ENCODE measurements around the gene CCDC134. TPM values are rescaled to one million over a fixed set of nuclear protein-coding genes. Genes with fewer than 3 reads are reported as not detected.

Gene CCDC134
- total RNA-seq, 1 experiment from 2014 or later: 7.9 TPM

DNA sequence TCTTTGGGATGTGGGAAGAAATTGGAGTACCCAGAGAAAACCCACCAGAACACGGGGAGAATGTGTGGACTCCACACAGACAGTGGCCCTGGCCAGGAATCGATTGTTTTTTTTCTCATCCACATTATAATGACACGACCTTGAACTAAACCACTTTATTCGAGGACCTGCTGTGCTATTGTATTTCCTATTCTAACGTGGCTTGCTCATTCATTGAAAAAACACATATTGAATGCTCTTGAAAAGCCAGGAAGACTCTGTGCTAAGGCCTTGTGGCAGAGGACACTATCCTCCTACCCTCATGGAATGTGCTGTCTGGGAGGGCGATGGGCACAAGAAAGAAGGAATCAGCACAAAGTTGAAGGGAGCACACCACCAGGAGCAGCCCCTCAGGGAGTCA, 23.3 kb downstream of the CCDC134 start:
- no peak for ATAC-seq
- peaks cover 5% of the 10 kb centered on the region for H3K36me3 ChIP-seq (ENCODE audit: low read depth, low read length)
- no TSS peak for BruUV-seq (replicated peaks)
- H3F3A ChIP-seq (ENCODE audit: low read length, unreplicated experiment): no peaks in the 10 kb centered on the region
- POLR2A ChIA-PET (ENCODE audit: unreplicated experiment): no interaction called here
- no peak overlapping the region for H2AFZ ChIP-seq (ENCODE audit: low read length)
- TF ChIP-seq EZH2 (IDR thresholded peaks at IDR 0.05; ENCODE audit: low read length, unreplicated experiment): no peak
- no peak for TF ChIP-seq EZH2phosphoT487 (IDR thresholded peaks at IDR 0.05; ENCODE audit: borderline replicate concordance, low read length)
- TF ChIP-seq CTCF (conservative IDR thresholded peaks at IDR 0.05; ENCODE audit: low read depth, low read length): no peak
- CTCF ChIA-PET: no interaction called here
- H3K9me3 ChIP-seq (ENCODE audit: low read length): no peaks in the 10 kb centered on the region
- no peaks in the 10 kb centered on the region for H3K27me3 ChIP-seq (ENCODE audit: low read length)
- H3K9me2 ChIP-seq (replicated peaks; ENCODE audit: low read length): no peaks in the 10 kb centered on the region
- no peak overlapping the region for H3K4me3 ChIP-seq (ENCODE audit: low read length)
- H3K4me1 ChIP-seq (ENCODE audit: insufficient read depth, low read length): peaks cover 13% of the 10 kb centered on the region
- intact Hi-C loops (cut with micrococcal nuclease): loop anchor here (5.0 kb wide), 1 partner anchor 76 kb away; no protein-coding TSS in a partner anchor
- H3K9ac ChIP-seq (ENCODE audit: low read length): no peak overlapping the region
- no peak overlapping the region for H3K4me2 ChIP-seq (ENCODE audit: low read length)
- H4K20me1 ChIP-seq (ENCODE audit: low read length): no peaks in the 10 kb centered on the region
- H3K27ac ChIP-seq (ENCODE audit: low read length): no peak overlapping the region
- no peaks in the 10 kb centered on the region for H3K79me2 ChIP-seq (ENCODE audit: low read length)
- no peak for DNase-seq

- no peaks in the 10 kb centered on the region for H3K9me3 ChIP-seq (ENCODE audit: low read length)
- no peak overlapping the region for H3K9ac ChIP-seq (ENCODE audit: low read length)
- no peaks in the 10 kb centered on the region for H3K27me3 ChIP-seq (ENCODE audit: low read length)
- ChIA-PET POLR2A (ENCODE audit: unreplicated experiment) (no interaction called here), CTCF (no interaction called here)
- intact Hi-C loops (cut with micrococcal nuclease): no loop called here
- H3K27ac ChIP-seq (ENCODE audit: low read length): no peak overlapping the region
- no peaks in the 10 kb centered on the region for H3K79me2 ChIP-seq (ENCODE audit: low read length)
- no peaks in the 10 kb centered on the region for H4K20me1 ChIP-seq (ENCODE audit: low read length)
- peaks cover 13% of the 10 kb centered on the region for H3K4me1 ChIP-seq (ENCODE audit: insufficient read depth, low read length)
- H3K4me2 ChIP-seq (ENCODE audit: low read length): no peak overlapping the region
- H3K36me3 ChIP-seq (ENCODE audit: low read depth, low read length): peaks cover 5% of the 10 kb centered on the region
- DNase-seq (no peak), ATAC-seq (no peak)
- no peaks in the 10 kb centered on the region for H3F3A ChIP-seq (ENCODE audit: low read length, unreplicated experiment)
- H3K4me3 ChIP-seq (ENCODE audit: low read length): no peak overlapping the region
- TF ChIP-seq CTCF (conservative IDR thresholded peaks at IDR 0.05; ENCODE audit: low read depth, low read length): no peak
- TF ChIP-seq EZH2 (IDR thresholded peaks at IDR 0.05; ENCODE audit: low read length, unreplicated experiment): no peak
- no peak for TF ChIP-seq EZH2phosphoT487 (IDR thresholded peaks at IDR 0.05; ENCODE audit: borderline replicate concordance, low read length)
- no TSS peak for BruUV-seq (replicated peaks)
- H3K9me2 ChIP-seq (replicated peaks; ENCODE audit: low read length): no peaks in the 10 kb centered on the region
- no peak overlapping the region for H2AFZ ChIP-seq (ENCODE audit: low read length)
Observed at GRCh38 chr22:41825376-41825775, 24.9 kb downstream of the CCDC134 start.

GRCh38 chr22:41826021-41826420, 25.5 kb downstream of the CCDC134 start:
- ChIA-PET POLR2A (ENCODE audit: unreplicated experiment) (no interaction called here), CTCF (no interaction called here)
- Histone ChIP-seq H3K9me2 (replicated peaks; ENCODE audit: low read length) (no peaks in the 10 kb centered on the region), H3K27me3 (ENCODE audit: low read length) (no peaks in the 10 kb centered on the region), H4K20me1 (ENCODE audit: low read length) (no peaks in the 10 kb centered on the region), H3K4me3 (ENCODE audit: low read length) (no peak overlapping the region), H3K4me2 (ENCODE audit: low read length) (no peak overlapping the region), H3K9me3 (ENCODE audit: low read length) (no peaks in the 10 kb centered on the region), H3K9ac (ENCODE audit: low read length) (no peak overlapping the region), H3F3A (ENCODE audit: low read length, unreplicated experiment) (no peaks in the 10 kb centered on the region), H3K27ac (ENCODE audit: low read length) (no peak overlapping the region), H3K4me1 (ENCODE audit: insufficient read depth, low read length) (peaks cover 13% of the 10 kb centered on the region), H3K36me3 (ENCODE audit: low read depth, low read length) (peaks cover 5% of the 10 kb centered on the region), H3K79me2 (ENCODE audit: low read length) (no peaks in the 10 kb centered on the region), H2AFZ (ENCODE audit: low read length) (no peak overlapping the region)
- BruUV-seq (replicated peaks): no TSS peak
- no peak for TF ChIP-seq EZH2 (IDR thresholded peaks at IDR 0.05; ENCODE audit: low read length, unreplicated experiment)
- intact Hi-C loops (cut with micrococcal nuclease): no loop called here
- ATAC-seq: no peak
- DNase-seq: no peak
